GM12878 (cell line): Measurements from ENCODE around the gene ADAMTS2. TPM values are rescaled to one million over a fixed set of nuclear protein-coding genes. Genes with fewer than 3 reads are reported as not detected.

Source experiments
- ELK1 ChIP-seq: IDR thresholded peaks from 2 replicates; pipeline ENCODE4 v1.6.1; 2012; ENCODE audit warnings: low read depth, low read length, improper control_type of control experiment
- MYB ChIP-seq: fragments of 150-350 bp; IDR thresholded peaks from 2 replicates; pipeline ENCODE4 v1.6.1; 2014; ENCODE audit warnings: mild to moderate bottlenecking, low read depth, low read length, borderline replicate concordance
- POLR2AphosphoS2 ChIP-seq: IDR thresholded peaks from 2 replicates; pipeline ENCODE4 v1.6.1; 2011; ENCODE audit warnings: low read depth, mild to moderate bottlenecking, low read length, improper control_type of control experiment, moderate library complexity
- RCOR1 ChIP-seq: conservative IDR thresholded peaks from 2 replicates; pipeline ENCODE4 v1.6.1; 2012; ENCODE audit warnings: low read depth, low read length, improper control_type of control experiment
- TBL1XR1 ChIP-seq: IDR thresholded peaks from 2 replicates; pipeline ENCODE4 v1.6.1; 2012; ENCODE audit warnings: low read depth, low read length, improper control_type of control experiment
- USF1 ChIP-seq: IDR thresholded peaks from 2 replicates; pipeline ENCODE4 v1.6.1; 2011; ENCODE audit warnings: borderline replicate concordance, low read depth, mild to moderate bottlenecking, moderate library complexity, mixed read lengths, low read length; ENCODE audit not compliant: insufficient read depth; ENCODE audit errors: extremely low read length
- polyA plus RNA-seq, 11 experiments: library from polyadenylated mRNA; depleted of rRNA in 4 of 11; unstranded in 6 of 11; stranded (reverse) in 5 of 11; fragments of >200 nt; fragmentation: Nextera tagmentation in 4 of 11; fragmentation: Illumina TruSeq in 1 of 11; extraction: Ambion mirVana in 4 of 11; extraction: Trizol in 1 of 11; gene quantifications; 1 replicate in 1 of 11; 2 replicates in 10 of 11; pipeline versions ENCODE4 v1.2.1 to v1.2.3, GENCODE V29; 2011 to 2016; ENCODE audit warnings: inconsistent platforms in 2 of 11, missing spikeins in 2 of 11, low read depth in 1 of 11
- total RNA-seq, 4 experiments: library from RNA; depleted of rRNA in 3 of 4; stranded (reverse); fragments of >200 nt in 3 of 4; fragmentation: Illumina TruSeq in 1 of 4; extraction: Trizol in 1 of 4; gene quantifications; 2 replicates each; pipeline versions ENCODE4 v1.2.1 to v1.2.3, GENCODE V29; 2013 to 2021
- TF ChIP-seq, protein P1 (sequence below): fragments of 450-650 bp; IDR thresholded peaks from 2 replicates; pipeline ENCODE4 v1.6.1; 2017; ENCODE audit warnings: mild to moderate bottlenecking, moderate library complexity
- TF ChIP-seq, protein P2 (sequence below): fragments of 450-650 bp; formaldehyde crosslinking; IDR thresholded peaks from 2 replicates; pipeline ENCODE4 v1.5.0; 2022; ENCODE audit warnings: mild to moderate bottlenecking, missing genetic modification characterization

The ADAMTS2 gene
- total and polyA plus RNA-seq, 10 of the 15 experiments (the other 5 are each of a cell fraction or from before 2014, with no cell fraction given) = 0.03 to 0.05 TPM; not detected in 8

- TF ChIP-seq, protein P1, sequence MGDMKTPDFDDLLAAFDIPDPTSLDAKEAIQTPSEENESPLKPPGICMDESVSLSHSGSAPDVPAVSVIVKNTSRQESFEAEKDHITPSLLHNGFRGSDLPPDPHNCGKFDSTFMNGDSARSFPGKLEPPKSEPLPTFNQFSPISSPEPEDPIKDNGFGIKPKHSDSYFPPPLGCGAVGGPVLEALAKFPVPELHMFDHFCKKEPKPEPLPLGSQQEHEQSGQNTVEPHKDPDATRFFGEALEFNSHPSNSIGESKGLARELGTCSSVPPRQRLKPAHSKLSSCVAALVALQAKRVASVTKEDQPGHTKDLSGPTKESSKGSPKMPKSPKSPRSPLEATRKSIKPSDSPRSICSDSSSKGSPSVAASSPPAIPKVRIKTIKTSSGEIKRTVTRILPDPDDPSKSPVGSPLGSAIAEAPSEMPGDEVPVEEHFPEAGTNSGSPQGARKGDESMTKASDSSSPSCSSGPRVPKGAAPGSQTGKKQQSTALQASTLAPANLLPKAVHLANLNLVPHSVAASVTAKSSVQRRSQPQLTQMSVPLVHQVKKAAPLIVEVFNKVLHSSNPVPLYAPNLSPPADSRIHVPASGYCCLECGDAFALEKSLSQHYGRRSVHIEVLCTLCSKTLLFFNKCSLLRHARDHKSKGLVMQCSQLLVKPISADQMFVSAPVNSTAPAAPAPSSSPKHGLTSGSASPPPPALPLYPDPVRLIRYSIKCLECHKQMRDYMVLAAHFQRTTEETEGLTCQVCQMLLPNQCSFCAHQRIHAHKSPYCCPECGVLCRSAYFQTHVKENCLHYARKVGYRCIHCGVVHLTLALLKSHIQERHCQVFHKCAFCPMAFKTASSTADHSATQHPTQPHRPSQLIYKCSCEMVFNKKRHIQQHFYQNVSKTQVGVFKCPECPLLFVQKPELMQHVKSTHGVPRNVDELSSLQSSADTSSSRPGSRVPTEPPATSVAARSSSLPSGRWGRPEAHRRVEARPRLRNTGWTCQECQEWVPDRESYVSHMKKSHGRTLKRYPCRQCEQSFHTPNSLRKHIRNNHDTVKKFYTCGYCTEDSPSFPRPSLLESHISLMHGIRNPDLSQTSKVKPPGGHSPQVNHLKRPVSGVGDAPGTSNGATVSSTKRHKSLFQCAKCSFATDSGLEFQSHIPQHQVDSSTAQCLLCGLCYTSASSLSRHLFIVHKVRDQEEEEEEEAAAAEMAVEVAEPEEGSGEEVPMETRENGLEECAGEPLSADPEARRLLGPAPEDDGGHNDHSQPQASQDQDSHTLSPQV = no peak
- TF ChIP-seq TBL1XR1 = no peak
- TF ChIP-seq USF1 = no peak
- no peak for TF ChIP-seq ELK1
- no peak for TF ChIP-seq MYB
- TF ChIP-seq POLR2AphosphoS2 = no peak
- no peak for TF ChIP-seq RCOR1
- TF ChIP-seq, protein P2, sequence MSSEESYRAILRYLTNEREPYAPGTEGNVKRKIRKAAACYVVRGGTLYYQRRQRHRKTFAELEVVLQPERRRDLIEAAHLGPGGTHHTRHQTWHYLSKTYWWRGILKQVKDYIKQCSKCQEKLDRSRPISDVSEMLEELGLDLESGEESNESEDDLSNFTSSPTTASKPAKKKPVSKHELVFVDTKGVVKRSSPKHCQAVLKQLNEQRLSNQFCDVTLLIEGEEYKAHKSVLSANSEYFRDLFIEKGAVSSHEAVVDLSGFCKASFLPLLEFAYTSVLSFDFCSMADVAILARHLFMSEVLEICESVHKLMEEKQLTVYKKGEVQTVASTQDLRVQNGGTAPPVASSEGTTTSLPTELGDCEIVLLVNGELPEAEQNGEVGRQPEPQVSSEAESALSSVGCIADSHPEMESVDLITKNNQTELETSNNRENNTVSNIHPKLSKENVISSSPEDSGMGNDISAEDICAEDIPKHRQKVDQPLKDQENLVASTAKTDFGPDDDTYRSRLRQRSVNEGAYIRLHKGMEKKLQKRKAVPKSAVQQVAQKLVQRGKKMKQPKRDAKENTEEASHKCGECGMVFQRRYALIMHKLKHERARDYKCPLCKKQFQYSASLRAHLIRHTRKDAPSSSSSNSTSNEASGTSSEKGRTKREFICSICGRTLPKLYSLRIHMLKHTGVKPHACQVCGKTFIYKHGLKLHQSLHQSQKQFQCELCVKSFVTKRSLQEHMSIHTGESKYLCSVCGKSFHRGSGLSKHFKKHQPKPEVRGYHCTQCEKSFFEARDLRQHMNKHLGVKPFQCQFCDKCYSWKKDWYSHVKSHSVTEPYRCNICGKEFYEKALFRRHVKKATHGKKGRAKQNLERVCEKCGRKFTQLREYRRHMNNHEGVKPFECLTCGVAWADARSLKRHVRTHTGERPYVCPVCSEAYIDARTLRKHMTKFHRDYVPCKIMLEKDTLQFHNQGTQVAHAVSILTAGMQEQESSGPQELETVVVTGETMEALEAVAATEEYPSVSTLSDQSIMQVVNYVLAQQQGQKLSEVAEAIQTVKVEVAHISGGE (CRISPR knock-in tag) = no peak
Observed at GRCh38 chr5:179134511-179134910, 210.8 kb downstream of the ADAMTS2 start (continued).
